Cardiac muscle cell (in vitro differentiated cells and primary cell): Measurements from ENCODE around the gene ZBTB46. TPM values are rescaled to one million over a fixed set of nuclear protein-coding genes. Genes with fewer than 3 reads are reported as not detected.
A peak's percentile ranks its signal among the peaks of the same experiment; 100 is the strongest.

ENCODE experiments used
- DNase-seq, 2 donors: peaks; one replicate each; pipeline versions ENCODE4 v3.0.0 to v3.0.0-alpha.2; 2010 to 2017; ENCODE audit warnings: low read depth in 1 of 2, low spot score in 1 of 2
- H3K27ac ChIP-seq: fragments of 200-600 bp; sonication (generic); 2 replicates; pipeline ENCODE4 v1.5.1; 2016
- H3K27me3 ChIP-seq: fragments of 200-600 bp; sonication (generic); 2 replicates; pipeline ENCODE4 v1.6.0; 2016; ENCODE audit warnings: control low read depth
- H3K36me3 ChIP-seq: fragments of 200-600 bp; sonication (generic); 2 replicates; pipeline ENCODE4 v1.5.1; 2016; ENCODE audit warnings: control low read depth
- H3K4me1 ChIP-seq: fragments of 200-600 bp; sonication (generic); 2 replicates; pipeline ENCODE4 v1.8.1; 2017; ENCODE audit warnings: low read depth, mild to moderate bottlenecking, mixed run types
- H3K4me3 ChIP-seq: fragments of 200-600 bp; sonication (generic); 2 replicates; pipeline ENCODE4 v1.5.1; 2016; ENCODE audit warnings: mild to moderate bottlenecking
- H3K9me3 ChIP-seq: fragments of 200-600 bp; sonication (generic); 2 replicates; pipeline ENCODE4 v1.5.1; 2017; ENCODE audit warnings: low read depth, mild to moderate bottlenecking, control low read depth
- polyA plus RNA-seq: library from polyadenylated mRNA; unstranded; fragments of >200 nt; fragmentation: Nextera tagmentation; extraction: Ambion mirVana; gene quantifications from 2 replicates; pipeline ENCODE4 v1.2.1, GENCODE V29; 2016
- total RNA-seq: library from RNA; depleted of rRNA; stranded (reverse); fragments of >200 nt; gene quantifications from 2 replicates; pipeline ENCODE4 v1.2.3, GENCODE V29; 2016
- TF ChIP-seq, protein P1 (sequence below): IDR thresholded peaks from 2 replicates; pipeline ENCODE4 v1.5.1; 2012; ENCODE audit warnings: low read depth, mild to moderate bottlenecking, low read length

ZBTB46 gene
- total and polyA plus RNA-seq, 2 experiments from 2014 or later = 24.1 to 53.4 TPM

DNA sequence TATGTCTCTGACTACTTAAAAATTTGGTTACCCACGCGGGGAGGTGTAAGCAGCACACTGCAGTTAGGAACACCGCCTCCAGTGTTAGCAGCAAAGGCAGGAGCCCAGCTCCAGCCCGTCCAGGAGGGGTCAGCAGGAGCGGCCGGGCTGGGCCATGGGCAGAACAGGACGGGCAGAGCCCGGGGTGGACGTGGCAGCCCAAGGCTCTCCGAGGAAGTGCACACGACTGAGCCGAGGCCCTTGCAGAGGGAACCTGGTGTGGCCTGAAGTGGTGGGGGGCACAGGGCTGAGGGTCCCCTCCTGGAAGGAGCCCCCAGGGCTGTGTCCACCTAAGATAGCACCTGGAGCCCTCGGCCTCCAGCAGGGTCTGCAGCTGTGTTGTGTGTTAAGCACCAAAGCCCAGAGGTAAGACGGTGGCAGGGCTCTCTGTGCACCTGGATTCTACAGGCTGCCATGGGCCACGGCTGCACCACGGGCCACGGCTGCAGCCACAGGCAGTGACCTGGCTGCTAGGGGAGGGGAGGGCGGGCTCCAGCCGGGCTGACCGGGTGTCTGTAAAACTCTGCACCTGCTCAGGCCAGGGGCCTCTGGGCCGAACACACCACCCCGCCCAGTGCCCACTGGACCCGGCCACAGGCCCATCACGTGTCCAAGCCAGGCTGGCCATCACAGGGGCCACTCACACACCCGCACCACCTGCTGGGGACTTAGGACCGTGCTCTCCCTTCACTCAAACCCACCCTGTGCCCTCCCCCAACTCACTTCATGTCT is 84.9 kb downstream of the ZBTB46 start:
- DNase-seq = no peak
- H3K4me1 ChIP-seq = peaks cover 12% of the 10 kb centered on the region
- TF ChIP-seq, protein P1, sequence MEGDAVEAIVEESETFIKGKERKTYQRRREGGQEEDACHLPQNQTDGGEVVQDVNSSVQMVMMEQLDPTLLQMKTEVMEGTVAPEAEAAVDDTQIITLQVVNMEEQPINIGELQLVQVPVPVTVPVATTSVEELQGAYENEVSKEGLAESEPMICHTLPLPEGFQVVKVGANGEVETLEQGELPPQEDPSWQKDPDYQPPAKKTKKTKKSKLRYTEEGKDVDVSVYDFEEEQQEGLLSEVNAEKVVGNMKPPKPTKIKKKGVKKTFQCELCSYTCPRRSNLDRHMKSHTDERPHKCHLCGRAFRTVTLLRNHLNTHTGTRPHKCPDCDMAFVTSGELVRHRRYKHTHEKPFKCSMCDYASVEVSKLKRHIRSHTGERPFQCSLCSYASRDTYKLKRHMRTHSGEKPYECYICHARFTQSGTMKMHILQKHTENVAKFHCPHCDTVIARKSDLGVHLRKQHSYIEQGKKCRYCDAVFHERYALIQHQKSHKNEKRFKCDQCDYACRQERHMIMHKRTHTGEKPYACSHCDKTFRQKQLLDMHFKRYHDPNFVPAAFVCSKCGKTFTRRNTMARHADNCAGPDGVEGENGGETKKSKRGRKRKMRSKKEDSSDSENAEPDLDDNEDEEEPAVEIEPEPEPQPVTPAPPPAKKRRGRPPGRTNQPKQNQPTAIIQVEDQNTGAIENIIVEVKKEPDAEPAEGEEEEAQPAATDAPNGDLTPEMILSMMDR = no peak
- no peaks in the 10 kb centered on the region for H3K9me3 ChIP-seq
- no peak overlapping the region for H3K27ac ChIP-seq
- H3K4me3 ChIP-seq = no peak overlapping the region
- H3K36me3 ChIP-seq = peaks cover 35% of the 10 kb centered on the region
- H3K27me3 ChIP-seq = no peaks in the 10 kb centered on the region

DNA sequence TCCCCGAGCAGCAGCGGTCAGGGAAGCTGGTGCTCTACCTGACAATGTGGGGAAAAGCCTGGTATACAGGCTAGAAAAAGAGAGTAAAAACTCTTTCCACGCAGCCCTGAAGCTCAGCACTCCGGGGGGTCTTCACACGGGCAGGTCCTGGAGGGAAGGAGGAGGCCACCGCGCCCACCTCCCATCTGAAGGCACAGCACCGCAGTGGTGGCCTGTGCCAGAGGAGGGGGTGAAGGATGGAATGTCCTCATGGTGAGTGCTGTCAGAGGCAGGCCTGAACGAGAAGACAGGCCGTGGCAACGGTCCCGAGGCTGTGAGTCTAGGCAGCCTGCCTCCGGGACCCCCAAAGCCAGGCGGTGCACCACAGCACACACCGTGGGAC is 85.6 kb downstream of the ZBTB46 start:
- no peaks in the 10 kb centered on the region for H3K27me3 ChIP-seq
- no peak overlapping the region for H3K4me3 ChIP-seq
- H3K4me1 ChIP-seq = peaks cover 13% of the 10 kb centered on the region
- no peaks in the 10 kb centered on the region for H3K9me3 ChIP-seq
- no peak for DNase-seq
- TF ChIP-seq, protein P1 = no peak
- H3K27ac ChIP-seq = peak overlapping the region; percentile 43
- peaks cover 30% of the 10 kb centered on the region for H3K36me3 ChIP-seq

DNA sequence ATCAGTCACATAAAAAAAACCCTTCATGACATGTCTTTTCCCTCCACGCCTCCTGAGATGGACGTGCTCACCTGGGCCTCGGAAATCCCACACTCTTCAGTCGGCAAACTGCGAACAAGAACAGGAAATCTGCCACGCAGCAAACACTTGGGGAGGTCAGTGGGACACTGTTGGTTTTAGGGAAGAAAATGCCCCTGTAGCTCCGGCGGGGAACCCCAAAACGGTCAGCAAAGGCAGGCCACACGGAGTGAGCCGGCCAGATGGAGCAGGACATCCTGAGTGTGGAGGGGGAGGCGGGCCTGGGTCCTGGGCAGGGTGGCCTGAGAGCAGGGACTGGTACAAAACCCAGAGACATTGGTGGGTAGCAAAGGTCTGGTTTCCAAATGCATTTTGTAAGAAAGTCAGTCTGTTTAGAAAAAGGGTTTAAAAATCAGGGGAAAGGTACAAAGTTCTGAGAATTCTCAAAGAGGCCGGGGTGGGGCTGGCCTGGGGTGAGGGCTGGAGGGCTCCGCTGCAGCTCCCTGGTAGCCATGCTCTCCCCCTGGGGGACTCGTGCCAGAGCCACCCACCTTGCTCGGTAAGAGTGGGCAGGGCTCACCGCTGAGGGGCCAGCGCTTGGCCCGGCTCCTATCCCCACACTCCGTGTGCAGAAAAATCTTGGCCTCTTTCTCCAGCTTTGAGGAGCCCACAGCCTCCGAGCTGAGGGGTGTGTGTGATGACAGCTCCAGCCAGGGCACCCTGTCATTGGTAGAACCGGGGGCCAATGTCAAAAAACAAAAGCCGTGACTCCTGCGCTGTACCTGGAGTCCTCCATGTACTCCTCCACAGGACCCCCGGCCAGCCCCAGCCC is 86.3 kb downstream of the ZBTB46 start:
- TF ChIP-seq, protein P1 = no peak
- Histone ChIP-seq H3K36me3 (peaks cover 30% of the 10 kb centered on the region), H3K27ac (peak overlapping the region; percentile 43)

DNA sequence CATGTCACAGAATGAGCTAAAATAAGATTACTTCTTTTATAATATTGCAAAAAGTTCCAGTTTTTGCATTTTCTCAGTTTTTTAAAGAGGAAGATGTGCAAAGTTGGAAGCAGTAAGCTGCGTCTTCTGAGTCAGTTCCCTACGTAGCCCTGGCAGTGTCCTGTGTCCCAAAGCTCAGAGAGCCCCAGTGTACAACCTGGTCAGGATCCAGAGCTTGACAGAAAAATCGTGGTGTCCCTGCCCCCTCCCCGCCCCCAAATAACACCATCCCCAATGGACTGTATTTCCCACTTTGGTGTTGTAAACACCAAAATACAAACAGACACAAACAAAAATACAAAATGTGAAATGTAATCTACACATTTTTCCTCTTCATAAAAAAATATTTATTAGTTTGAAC is 86.9 kb downstream of the ZBTB46 start:
- H3K27ac ChIP-seq = peak overlapping the region; percentile 43
- H3K9me3 ChIP-seq = no peaks in the 10 kb centered on the region
- no peaks in the 10 kb centered on the region for H3K27me3 ChIP-seq
- TF ChIP-seq, protein P1 = no peak
- no peak for DNase-seq
- H3K36me3 ChIP-seq = peaks cover 30% of the 10 kb centered on the region
- H3K4me3 ChIP-seq = no peak overlapping the region
- H3K4me1 ChIP-seq = peaks cover 13% of the 10 kb centered on the region

More for the DNA sequence above, 86.3 kb downstream of the ZBTB46 start:
- H3K9me3 ChIP-seq = no peaks in the 10 kb centered on the region
- H3K4me1 ChIP-seq = peaks cover 13% of the 10 kb centered on the region
- H3K27me3 ChIP-seq = no peaks in the 10 kb centered on the region
- DNase-seq = no peak
- no peak overlapping the region for H3K4me3 ChIP-seq

- Histone ChIP-seq H3K4me3 (no peak overlapping the region), H3K9me3 (no peaks in the 10 kb centered on the region), H3K36me3 (peaks cover 30% of the 10 kb centered on the region), H3K4me1 (peaks cover 18% of the 10 kb centered on the region), H3K27ac (peak overlapping the region; percentile 64), H3K27me3 (no peaks in the 10 kb centered on the region)
- DNase-seq = no peak
- TF ChIP-seq, protein P1 = no peak
Measured at GRCh38 chr20:63743210-63743970, 87.7 kb downstream of the ZBTB46 start.
